ENCODE measurements around the gene SLC15A4.

The SLC15A4 gene

DNA sequence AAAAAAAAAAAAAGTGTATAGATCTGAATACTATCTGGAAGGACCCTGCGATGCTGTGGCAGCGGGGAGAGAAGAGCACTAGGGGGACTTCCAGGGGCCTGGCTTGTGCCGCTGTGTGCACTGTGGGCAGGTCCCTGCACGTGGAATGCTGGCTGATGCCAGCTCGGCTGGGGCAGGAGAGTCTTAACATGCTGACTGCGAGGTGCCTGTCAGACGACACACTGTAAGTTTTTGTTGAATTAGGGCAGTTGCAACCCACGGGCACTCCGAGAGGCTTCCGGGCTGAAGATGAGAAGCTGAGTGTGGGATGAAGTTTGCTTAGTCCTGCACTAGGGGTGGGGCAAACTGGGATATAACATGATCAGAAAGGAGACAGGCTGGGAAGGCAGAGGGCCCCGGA is 40.2 kb upstream of the SLC15A4 start:
- DNase-seq (ENCODE audit: extremely low spot score), result no peak
- ChIA-PET POLR2A (no interaction called here), CTCF (no interaction called here)
- TF ChIP-seq ZNF384 (IDR thresholded peaks at IDR 0.05), result no peak

DNA sequence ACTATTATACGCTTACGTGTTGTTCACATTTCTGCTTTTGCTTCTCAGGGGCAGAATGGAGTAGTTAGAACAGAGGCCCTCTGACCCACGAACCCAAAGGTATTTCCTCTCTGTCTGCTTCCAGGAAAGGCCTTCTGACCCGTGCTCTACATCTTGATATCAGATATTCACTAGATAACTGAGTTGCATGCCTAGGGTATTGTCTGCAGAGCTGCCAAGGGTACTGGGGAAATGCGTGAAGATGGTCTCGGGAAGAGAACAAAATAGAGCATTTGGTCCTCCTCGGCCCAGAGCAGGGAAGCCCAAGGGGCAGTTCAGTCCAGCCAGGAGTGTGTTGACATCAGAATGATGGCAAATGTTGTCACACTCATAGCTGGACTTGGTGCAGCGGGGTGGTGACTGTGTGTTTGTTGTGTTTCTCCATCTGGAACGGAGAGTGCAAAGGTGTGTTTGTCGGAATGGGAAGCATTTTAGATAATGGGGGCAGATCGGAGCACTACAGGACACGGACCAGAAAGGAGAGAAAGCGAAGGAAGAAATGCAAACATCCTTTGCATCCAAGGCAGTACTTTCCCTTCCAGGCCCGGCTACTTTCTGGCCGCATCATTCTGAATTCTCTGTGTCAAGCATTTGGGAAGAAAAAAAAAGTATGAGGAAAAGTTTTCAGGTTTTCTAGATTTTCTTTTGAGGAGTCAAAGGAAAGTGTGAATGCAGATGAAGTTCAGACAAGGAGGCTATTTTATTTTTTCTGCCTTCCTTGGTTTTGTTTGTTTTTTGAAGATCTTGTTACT is 37.7 kb upstream of the SLC15A4 start:
- no peak for DNase-seq (ENCODE audit: extremely low spot score)
- POLR2A ChIA-PET, result no interaction called here
- TF ChIP-seq L3MBTL2 (conservative IDR thresholded peaks at IDR 0.05) (no peak), CTBP1 (IDR thresholded peaks at IDR 0.05; ENCODE audit: borderline replicate concordance) (no peak), SP1 (IDR thresholded peaks at IDR 0.05) (no peak), HDGF (IDR thresholded peaks at IDR 0.05; ENCODE audit: borderline replicate concordance) (no peak), ARNT (IDR thresholded peaks at IDR 0.05) (no peak), FOXA1 (IDR thresholded peaks at IDR 0.05) (no peak), NFRKB (IDR thresholded peaks at IDR 0.05) (no peak), FOXK2 (IDR thresholded peaks at IDR 0.05) (no peak), BHLHE40 (IDR thresholded peaks at IDR 0.05; ENCODE audit: borderline replicate concordance) (no peak), SUZ12 (IDR thresholded peaks at IDR 0.05) (no peak), FOXM1 (IDR thresholded peaks at IDR 0.05; ENCODE audit: borderline replicate concordance) (no peak), ZNF384 (IDR thresholded peaks at IDR 0.05) (no peak), LEF1 (IDR thresholded peaks at IDR 0.05; ENCODE audit: borderline replicate concordance) (no peak), ELF4 (IDR thresholded peaks at IDR 0.05) (no peak), TARDBP (IDR thresholded peaks at IDR 0.05) (no peak)
- TF ChIP-seq, protein P1, sequence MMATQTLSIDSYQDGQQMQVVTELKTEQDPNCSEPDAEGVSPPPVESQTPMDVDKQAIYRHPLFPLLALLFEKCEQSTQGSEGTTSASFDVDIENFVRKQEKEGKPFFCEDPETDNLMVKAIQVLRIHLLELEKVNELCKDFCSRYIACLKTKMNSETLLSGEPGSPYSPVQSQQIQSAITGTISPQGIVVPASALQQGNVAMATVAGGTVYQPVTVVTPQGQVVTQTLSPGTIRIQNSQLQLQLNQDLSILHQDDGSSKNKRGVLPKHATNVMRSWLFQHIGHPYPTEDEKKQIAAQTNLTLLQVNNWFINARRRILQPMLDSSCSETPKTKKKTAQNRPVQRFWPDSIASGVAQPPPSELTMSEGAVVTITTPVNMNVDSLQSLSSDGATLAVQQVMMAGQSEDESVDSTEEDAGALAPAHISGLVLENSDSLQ (IDR thresholded peaks at IDR 0.05), result no peak
- CTCF ChIA-PET, result no interaction called here

DNA sequence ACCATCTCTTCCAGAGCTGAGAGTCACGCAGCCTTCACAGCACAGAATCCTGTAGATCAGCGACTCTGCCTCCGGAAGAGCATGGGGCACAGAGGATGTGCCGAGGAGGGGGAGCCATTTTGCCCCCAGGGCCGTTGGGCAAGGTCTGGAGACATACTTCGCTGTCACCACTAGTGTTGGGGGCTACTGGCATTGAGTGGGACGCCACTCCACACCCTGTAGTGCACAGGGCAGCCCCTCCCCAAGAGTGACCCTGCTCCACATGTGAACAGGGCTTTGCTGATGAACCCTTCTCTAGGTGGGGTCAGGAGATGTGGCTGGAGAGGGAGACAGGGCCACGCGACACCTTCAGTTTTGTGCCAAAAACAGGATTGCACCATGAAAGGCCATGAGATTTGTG is 35.6 kb upstream of the SLC15A4 start:
- no peak for DNase-seq (ENCODE audit: extremely low spot score)
- CTCF ChIA-PET, result no interaction called here
- TF ChIP-seq CTBP1 (IDR thresholded peaks at IDR 0.05; ENCODE audit: borderline replicate concordance) (no peak), SUZ12 (IDR thresholded peaks at IDR 0.05) (no peak), BHLHE40 (IDR thresholded peaks at IDR 0.05; ENCODE audit: borderline replicate concordance) (no peak), TARDBP (IDR thresholded peaks at IDR 0.05) (no peak), HDGF (IDR thresholded peaks at IDR 0.05; ENCODE audit: borderline replicate concordance) (no peak), NFRKB (IDR thresholded peaks at IDR 0.05) (no peak), FOXM1 (IDR thresholded peaks at IDR 0.05; ENCODE audit: borderline replicate concordance) (no peak), LEF1 (IDR thresholded peaks at IDR 0.05; ENCODE audit: borderline replicate concordance) (no peak), ARNT (IDR thresholded peaks at IDR 0.05) (no peak), L3MBTL2 (conservative IDR thresholded peaks at IDR 0.05) (no peak), SP1 (IDR thresholded peaks at IDR 0.05) (no peak), ZNF384 (IDR thresholded peaks at IDR 0.05) (no peak), ELF4 (IDR thresholded peaks at IDR 0.05) (no peak), FOXK2 (IDR thresholded peaks at IDR 0.05) (no peak), FOXA1 (IDR thresholded peaks at IDR 0.05) (no peak)
- TF ChIP-seq, protein P1 (IDR thresholded peaks at IDR 0.05), result no peak
- POLR2A ChIA-PET, result no interaction called here

DNA sequence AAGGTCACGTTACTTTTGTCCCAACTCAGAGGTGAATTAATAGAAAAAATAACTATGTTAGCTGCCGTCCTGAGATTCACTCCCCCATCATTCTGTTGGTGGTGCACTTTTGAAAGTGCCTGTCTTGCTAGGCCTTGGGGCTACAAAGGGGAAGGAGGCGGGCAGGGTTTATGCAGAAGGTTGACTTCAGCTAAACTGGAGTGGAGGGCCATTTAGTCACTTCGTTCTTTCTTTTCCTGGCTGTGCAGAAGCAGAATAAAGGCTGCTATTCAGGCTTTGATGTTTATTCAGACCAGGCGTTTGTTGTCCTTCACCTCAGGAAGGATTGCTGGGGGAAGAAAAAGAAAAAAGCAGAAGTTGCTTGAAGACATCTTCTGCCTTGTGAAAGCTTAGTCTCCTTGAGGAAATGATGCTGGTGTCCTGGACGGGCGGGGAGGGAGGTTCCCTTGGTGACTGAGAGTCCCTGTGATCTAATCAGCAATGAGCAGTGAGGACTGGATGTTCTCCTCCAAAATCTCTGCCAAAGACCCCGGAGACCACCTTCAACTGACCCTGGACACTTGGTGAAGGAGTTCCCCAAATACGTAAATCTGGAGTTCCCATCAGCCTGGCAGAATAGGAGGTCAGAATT is 33.5 kb upstream of the SLC15A4 start:
- CTCF ChIA-PET, result no interaction called here
- POLR2A ChIA-PET, result no interaction called here
- TF ChIP-seq LEF1 (IDR thresholded peaks at IDR 0.05; ENCODE audit: borderline replicate concordance) (no peak), NFRKB (IDR thresholded peaks at IDR 0.05) (no peak), FOXM1 (IDR thresholded peaks at IDR 0.05; ENCODE audit: borderline replicate concordance) (no peak), HDGF (IDR thresholded peaks at IDR 0.05; ENCODE audit: borderline replicate concordance) (no peak), ZNF384 (IDR thresholded peaks at IDR 0.05) (no peak), BHLHE40 (IDR thresholded peaks at IDR 0.05; ENCODE audit: borderline replicate concordance) (no peak), ELF4 (IDR thresholded peaks at IDR 0.05) (no peak), FOXA1 (IDR thresholded peaks at IDR 0.05) (no peak)
- DNase-seq (ENCODE audit: extremely low spot score), result no peak

DNA sequence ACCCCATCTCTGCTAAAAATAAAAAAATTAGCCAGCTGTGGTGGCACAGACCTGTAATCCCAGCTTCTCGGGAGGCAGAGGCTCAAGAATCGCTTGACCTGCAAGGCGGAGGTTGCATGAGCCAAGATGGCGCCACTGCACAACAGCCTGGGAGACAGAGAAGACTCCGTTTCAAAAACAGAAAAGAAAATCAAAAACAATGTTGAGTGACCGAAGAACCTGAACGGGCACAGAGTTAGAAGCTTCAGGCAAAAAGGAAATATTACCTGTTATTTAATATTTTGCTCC is 33.0 kb upstream of the SLC15A4 start:
- CTCF ChIA-PET, result no interaction called here
- no peak for DNase-seq (ENCODE audit: extremely low spot score)
- POLR2A ChIA-PET, result no interaction called here

More for the DNA sequence above, 33.0 kb upstream of the SLC15A4 start:
- TF ChIP-seq ZNF384 (IDR thresholded peaks at IDR 0.05) (no peak), LEF1 (IDR thresholded peaks at IDR 0.05; ENCODE audit: borderline replicate concordance) (no peak), CTBP1 (IDR thresholded peaks at IDR 0.05; ENCODE audit: borderline replicate concordance) (no peak), SP1 (IDR thresholded peaks at IDR 0.05) (no peak), TARDBP (IDR thresholded peaks at IDR 0.05) (no peak), L3MBTL2 (conservative IDR thresholded peaks at IDR 0.05) (no peak), FOXM1 (IDR thresholded peaks at IDR 0.05; ENCODE audit: borderline replicate concordance) (no peak), FOXA1 (IDR thresholded peaks at IDR 0.05) (no peak), NFRKB (IDR thresholded peaks at IDR 0.05) (no peak), FOXK2 (IDR thresholded peaks at IDR 0.05) (no peak), SUZ12 (IDR thresholded peaks at IDR 0.05) (no peak), ARNT (IDR thresholded peaks at IDR 0.05) (no peak), HDGF (IDR thresholded peaks at IDR 0.05; ENCODE audit: borderline replicate concordance) (no peak), ELF4 (IDR thresholded peaks at IDR 0.05) (no peak), BHLHE40 (IDR thresholded peaks at IDR 0.05; ENCODE audit: borderline replicate concordance) (no peak)
- TF ChIP-seq, protein P1 (IDR thresholded peaks at IDR 0.05), result no peak

Data from HEK293T (cell line).